ENCODE data around the gene ZNF268. TPM values are rescaled to one million over a fixed set of nuclear protein-coding genes. Genes with fewer than 3 reads are reported as not detected.

ZNF268 gene
- total and polyA plus RNA-seq, 4 donors, result 4.8 to 23.0 (median 10.7) TPM

DNA sequence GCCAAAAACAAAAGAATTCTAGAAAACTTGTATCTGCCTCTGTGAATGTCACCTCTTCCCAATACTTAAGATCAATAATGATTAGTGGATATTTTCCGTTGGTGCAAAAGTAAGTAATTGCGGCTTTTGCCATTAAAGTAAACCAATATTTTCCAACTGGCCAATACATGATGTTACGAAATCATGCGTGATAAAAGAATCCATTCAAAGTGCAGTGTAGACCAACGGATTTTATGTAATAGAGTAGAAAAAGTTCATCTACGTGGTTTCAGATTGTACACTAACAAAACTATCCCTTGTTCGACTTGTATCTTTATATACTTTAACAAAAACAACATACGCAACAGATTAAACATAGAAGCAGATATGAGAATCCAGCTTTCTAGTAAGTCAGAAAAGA, 626 bp upstream of the ZNF268 start:
- H3K27me3 ChIP-seq (ENCODE audit: control insufficient read depth in 4 of 4, insufficient read depth in 4 of 4, low read length in 3 of 4), result no peaks in the 10 kb centered on the region

DNA sequence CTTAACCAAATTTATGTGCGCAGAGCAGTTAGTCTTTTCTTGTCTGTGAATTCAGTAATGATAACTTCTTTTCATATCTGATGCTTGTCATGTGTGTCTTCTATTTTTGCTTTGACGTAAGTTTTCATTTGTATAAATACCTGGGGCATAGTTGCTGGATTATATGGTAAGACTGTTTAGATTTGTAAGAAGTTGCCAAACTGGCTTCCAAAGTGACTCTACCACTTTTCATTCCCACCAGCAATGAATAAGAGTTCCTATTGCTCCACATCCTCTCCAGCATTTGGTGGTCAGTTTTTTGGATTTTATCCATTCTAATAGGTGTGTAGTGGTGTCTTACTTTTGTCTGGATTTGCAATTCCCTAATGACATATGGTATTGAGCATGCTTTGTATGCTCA, 8.9 kb downstream of the ZNF268 start:
- no peak overlapping the region for H3K27ac ChIP-seq (ENCODE audit: low read depth in 1 of 2, low read length in 2 of 2)
- H3K27me3 ChIP-seq (ENCODE audit: control insufficient read depth in 4 of 4, insufficient read depth in 4 of 4, low read length in 3 of 4), result no peaks in the 10 kb centered on the region
- DNase-seq (ENCODE audit: low spot score), result no peak
- no peak overlapping the region for H3K9ac ChIP-seq (ENCODE audit: low read depth in 1 of 2, low read length in 2 of 2)
- peaks cover 47 to 99% (median 93%) of the 10 kb centered on the region in 4 donors for H3K36me3 ChIP-seq (ENCODE audit: control insufficient read depth in 4 of 4, insufficient read depth in 3 of 4, low read depth in 1 of 4, low read length in 3 of 4)
- H3K4me3 ChIP-seq (ENCODE audit: low read depth in 1 of 3, low read length in 3 of 3), result peak overlapping the region in 2 of 3 donors; percentile 48 to 59
- H3K9me3 ChIP-seq (ENCODE audit: control insufficient read depth in 4 of 4, low read length in 3 of 4), result peaks cover 65 to 91% (median 81%) of the 10 kb centered on the region in 4 donors
- H3K4me1 ChIP-seq (ENCODE audit: control insufficient read depth in 4 of 4, insufficient read depth in 4 of 4, low read length in 3 of 4), result no peaks in the 10 kb centered on the region
- 99% methylated on average over 2 of the region's 2 CpGs for WGBS
- TF ChIP-seq RAD21 (IDR thresholded peaks at IDR 0.05), result no peak
- no peak for TF ChIP-seq JUND (IDR thresholded peaks at IDR 0.05)
- TF ChIP-seq TAF1 (conservative IDR thresholded peaks at IDR 0.05), result no peak
- TF ChIP-seq MAX (IDR thresholded peaks at IDR 0.05), result no peak
- no peak for TF ChIP-seq YY1 (IDR thresholded peaks at IDR 0.05)
- no peak for TF ChIP-seq RXRA (IDR thresholded peaks at IDR 0.05)
- no peak for TF ChIP-seq SP1 (IDR thresholded peaks at IDR 0.05)
- no peak for TF ChIP-seq EGR1 (IDR thresholded peaks at IDR 0.05; ENCODE audit: low read depth in 2 of 2)
- TF ChIP-seq CTCF (IDR thresholded peaks at IDR 0.05; ENCODE audit: low read depth, low read length, missing input control), result no peak
- no peak for TF ChIP-seq FOXA1 (IDR thresholded peaks at IDR 0.05)
- no peak for TF ChIP-seq FOXA2 (IDR thresholded peaks at IDR 0.05)
- TF ChIP-seq, protein P1, sequence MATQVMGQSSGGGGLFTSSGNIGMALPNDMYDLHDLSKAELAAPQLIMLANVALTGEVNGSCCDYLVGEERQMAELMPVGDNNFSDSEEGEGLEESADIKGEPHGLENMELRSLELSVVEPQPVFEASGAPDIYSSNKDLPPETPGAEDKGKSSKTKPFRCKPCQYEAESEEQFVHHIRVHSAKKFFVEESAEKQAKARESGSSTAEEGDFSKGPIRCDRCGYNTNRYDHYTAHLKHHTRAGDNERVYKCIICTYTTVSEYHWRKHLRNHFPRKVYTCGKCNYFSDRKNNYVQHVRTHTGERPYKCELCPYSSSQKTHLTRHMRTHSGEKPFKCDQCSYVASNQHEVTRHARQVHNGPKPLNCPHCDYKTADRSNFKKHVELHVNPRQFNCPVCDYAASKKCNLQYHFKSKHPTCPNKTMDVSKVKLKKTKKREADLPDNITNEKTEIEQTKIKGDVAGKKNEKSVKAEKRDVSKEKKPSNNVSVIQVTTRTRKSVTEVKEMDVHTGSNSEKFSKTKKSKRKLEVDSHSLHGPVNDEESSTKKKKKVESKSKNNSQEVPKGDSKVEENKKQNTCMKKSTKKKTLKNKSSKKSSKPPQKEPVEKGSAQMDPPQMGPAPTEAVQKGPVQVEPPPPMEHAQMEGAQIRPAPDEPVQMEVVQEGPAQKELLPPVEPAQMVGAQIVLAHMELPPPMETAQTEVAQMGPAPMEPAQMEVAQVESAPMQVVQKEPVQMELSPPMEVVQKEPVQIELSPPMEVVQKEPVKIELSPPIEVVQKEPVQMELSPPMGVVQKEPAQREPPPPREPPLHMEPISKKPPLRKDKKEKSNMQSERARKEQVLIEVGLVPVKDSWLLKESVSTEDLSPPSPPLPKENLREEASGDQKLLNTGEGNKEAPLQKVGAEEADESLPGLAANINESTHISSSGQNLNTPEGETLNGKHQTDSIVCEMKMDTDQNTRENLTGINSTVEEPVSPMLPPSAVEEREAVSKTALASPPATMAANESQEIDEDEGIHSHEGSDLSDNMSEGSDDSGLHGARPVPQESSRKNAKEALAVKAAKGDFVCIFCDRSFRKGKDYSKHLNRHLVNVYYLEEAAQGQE (IDR thresholded peaks at IDR 0.05), result no peak

More for the DNA sequence above, 626 bp upstream of the ZNF268 start:
- Histone ChIP-seq H3K27ac (ENCODE audit: low read depth in 1 of 2, low read length in 2 of 2) (no peak overlapping the region), H3K4me1 (ENCODE audit: control insufficient read depth in 4 of 4, insufficient read depth in 4 of 4, low read length in 3 of 4) (peaks cover 0 to 15% (median 7%) of the 10 kb centered on the region in 4 donors), H3K36me3 (ENCODE audit: control insufficient read depth in 4 of 4, insufficient read depth in 3 of 4, low read depth in 1 of 4, low read length in 3 of 4) (peaks cover 10 to 30% (median 28%) of the 10 kb centered on the region in 4 donors), H3K4me3 (ENCODE audit: low read depth in 1 of 3, low read length in 3 of 3) (peak overlapping the region in 2 of 3 donors; percentile 24 to 99), H3K9ac (ENCODE audit: low read depth in 1 of 2, low read length in 2 of 2) (no peak overlapping the region), H3K9me3 (ENCODE audit: control insufficient read depth in 4 of 4, low read length in 3 of 4) (peaks cover 20 to 68% (median 38%) of the 10 kb centered on the region in 4 donors)
- 94% methylated on average over 8 of the region's 8 CpGs for WGBS
- no peak for DNase-seq (ENCODE audit: low spot score)
- no peak for TF ChIP-seq MAX (IDR thresholded peaks at IDR 0.05)
- no peak for TF ChIP-seq NR2F2 (IDR thresholded peaks at IDR 0.05)
- TF ChIP-seq, protein P2, sequence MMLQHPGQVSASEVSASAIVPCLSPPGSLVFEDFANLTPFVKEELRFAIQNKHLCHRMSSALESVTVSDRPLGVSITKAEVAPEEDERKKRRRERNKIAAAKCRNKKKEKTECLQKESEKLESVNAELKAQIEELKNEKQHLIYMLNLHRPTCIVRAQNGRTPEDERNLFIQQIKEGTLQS (IDR thresholded peaks at IDR 0.05), result no peak
- no peak for TF ChIP-seq ZBTB33 (IDR thresholded peaks at IDR 0.05)
- no peak for TF ChIP-seq FOXA1 (IDR thresholded peaks at IDR 0.05)
- no peak for TF ChIP-seq RXRA (IDR thresholded peaks at IDR 0.05)
- no peak for TF ChIP-seq TAF1 (conservative IDR thresholded peaks at IDR 0.05)
- TF ChIP-seq YY1 (IDR thresholded peaks at IDR 0.05), result no peak
- TF ChIP-seq, protein P1 (IDR thresholded peaks at IDR 0.05), result no peak
- no peak for TF ChIP-seq HNF4A (conservative IDR thresholded peaks at IDR 0.05)

All from liver (tissue), 9 donors.